Cardiac fibroblast (primary cell): ENCODE measurements around the gene LHPP.

Source experiments
- DNase-seq, 2 donors: peaks; one replicate each; pipeline versions ENCODE4 v3.0.0 to v3.0.0-alpha.2; 2010; ENCODE audit warnings: low read depth in 2 of 2
- H3K4me3 ChIP-seq, 2 donors: replicated peaks in 1 of 2; 1 replicate in 1 of 2; 2 replicates in 1 of 2; pipeline ENCODE4 v1.5.1; 2011; ENCODE audit warnings: low read depth in 2 of 2, low read length in 2 of 2, mild to moderate bottlenecking in 2 of 2, moderate library complexity in 1 of 2
- TF ChIP-seq, protein P1 (sequence below): IDR thresholded peaks from one replicate; pipeline ENCODE4 v1.5.1; 2011; ENCODE audit warnings: low read depth, mild to moderate bottlenecking, low read length, inconsistent platforms

Gene LHPP

GRCh38 chr10:124637091-124637700 lies 175.6 kb downstream of the LHPP start:
- no peak overlapping the region for H3K4me3 ChIP-seq
- TF ChIP-seq, protein P1, sequence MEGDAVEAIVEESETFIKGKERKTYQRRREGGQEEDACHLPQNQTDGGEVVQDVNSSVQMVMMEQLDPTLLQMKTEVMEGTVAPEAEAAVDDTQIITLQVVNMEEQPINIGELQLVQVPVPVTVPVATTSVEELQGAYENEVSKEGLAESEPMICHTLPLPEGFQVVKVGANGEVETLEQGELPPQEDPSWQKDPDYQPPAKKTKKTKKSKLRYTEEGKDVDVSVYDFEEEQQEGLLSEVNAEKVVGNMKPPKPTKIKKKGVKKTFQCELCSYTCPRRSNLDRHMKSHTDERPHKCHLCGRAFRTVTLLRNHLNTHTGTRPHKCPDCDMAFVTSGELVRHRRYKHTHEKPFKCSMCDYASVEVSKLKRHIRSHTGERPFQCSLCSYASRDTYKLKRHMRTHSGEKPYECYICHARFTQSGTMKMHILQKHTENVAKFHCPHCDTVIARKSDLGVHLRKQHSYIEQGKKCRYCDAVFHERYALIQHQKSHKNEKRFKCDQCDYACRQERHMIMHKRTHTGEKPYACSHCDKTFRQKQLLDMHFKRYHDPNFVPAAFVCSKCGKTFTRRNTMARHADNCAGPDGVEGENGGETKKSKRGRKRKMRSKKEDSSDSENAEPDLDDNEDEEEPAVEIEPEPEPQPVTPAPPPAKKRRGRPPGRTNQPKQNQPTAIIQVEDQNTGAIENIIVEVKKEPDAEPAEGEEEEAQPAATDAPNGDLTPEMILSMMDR: no peak
- DNase-seq: no peak

DNA sequence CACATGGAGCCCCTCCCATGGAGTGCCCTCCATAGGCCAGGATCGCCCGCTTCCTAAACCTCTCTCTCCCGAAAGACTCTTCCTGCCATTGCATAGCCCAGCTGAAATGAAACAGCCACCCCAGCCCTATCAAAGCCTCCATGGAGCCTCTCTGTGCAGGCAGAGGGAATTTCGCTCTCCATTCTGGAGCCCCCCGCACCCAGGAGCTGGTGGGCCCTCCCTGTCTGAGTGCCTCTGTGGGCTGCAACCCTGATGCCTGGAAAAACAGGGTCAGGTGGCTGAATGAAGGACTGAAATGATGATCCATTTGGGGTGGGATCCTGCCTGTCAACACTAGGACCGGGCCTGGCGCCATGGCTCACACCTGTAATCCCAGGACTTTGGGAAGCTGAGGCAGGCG lies 176.1 kb downstream of the LHPP start:
- H3K4me3 ChIP-seq: no peak overlapping the region
- TF ChIP-seq, protein P1: no peak
- no peak for DNase-seq

- H3K4me3 ChIP-seq: no peak overlapping the region
- DNase-seq: no peak
- TF ChIP-seq, protein P1: no peak
These were observed 177.6 kb downstream of the LHPP start for GRCh38 chr10:124639206-124639605.

DNA sequence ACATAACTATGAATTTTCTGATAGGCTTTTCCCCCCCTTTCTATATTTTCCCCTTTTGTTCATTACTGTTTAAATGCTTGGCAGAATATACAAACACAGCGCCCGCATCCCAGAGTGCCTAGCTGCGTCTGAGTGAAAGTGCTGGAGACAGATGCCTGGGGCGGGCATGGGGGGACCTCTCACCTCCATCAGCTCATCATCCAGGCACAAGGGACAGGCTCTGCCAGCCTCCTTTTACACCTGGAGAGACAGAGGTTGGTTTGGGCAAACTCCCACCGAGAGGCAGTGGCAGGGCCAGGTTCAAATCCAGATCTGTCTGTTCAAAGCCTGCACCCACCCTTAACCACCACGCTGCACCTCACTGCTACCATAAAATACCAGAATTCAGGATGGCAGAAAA lies 178.0 kb downstream of the LHPP start:
- no peak overlapping the region for H3K4me3 ChIP-seq
- no peak for DNase-seq
- TF ChIP-seq, protein P1: no peak

DNA sequence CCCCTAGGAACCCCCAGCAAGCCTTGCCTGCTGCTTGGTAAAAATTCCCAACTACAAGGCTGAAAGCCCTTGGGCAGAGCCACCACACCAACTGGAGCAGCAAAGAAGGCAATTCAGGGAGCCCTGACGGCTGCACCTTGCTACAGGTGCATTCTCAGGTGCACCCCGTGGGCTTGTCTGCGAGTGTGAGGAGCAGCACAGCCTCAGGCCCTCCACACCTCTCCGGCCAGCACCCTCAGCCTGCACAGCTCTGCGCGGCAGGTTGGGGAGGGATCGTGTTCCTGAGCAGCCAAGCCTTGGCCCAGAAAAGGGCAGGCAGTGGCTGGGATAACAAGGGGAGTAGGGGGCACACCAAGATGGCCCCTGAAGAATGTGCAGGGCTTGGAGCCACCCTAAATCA lies 178.4 kb downstream of the LHPP start:
- DNase-seq: no peak
- TF ChIP-seq, protein P1: no peak
- no peak overlapping the region for H3K4me3 ChIP-seq

DNA sequence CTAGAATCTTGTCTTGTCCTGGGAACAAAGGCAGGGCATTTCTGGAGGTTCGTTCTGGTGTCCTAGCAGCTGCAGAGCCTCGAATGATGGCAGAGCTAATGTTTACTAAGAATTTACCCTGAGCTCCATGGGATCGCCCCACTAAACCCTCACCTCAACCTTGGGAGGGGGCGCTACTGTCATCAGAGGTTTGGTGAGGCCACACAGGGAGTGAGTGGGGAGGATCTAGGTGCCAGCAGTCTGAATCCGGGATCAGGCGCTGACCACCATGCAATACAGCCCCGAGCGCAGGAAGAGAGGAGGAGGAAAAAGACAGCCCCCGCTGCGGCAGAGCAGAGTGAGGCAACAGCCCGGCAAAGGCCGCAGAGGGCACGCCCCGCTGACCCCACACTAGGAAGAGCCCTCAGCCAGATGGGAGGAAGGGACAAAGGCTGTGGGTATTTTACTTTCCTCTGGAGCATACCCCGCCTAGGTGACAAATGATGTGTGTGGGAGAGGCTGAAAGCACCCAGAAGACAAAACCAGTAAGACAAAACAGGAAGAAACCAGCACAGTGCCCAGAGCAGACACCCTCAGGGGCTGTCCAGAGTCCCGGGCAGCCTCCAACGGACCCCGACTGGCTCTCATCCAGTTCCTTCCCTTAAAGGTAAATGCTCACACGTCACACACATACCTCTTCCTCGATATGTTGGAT lies 179.1 kb downstream of the LHPP start:
- TF ChIP-seq, protein P1: no peak
- H3K4me3 ChIP-seq: no peak overlapping the region
- no peak for DNase-seq
